Calu3 (cell line): ENCODE results near the gene RPL29. TPM values are rescaled to one million over a fixed set of nuclear protein-coding genes. Genes with fewer than 3 reads are reported as not detected.

Source experiments
- BruUV-seq: library from RNA; stranded (reverse); fragments of 400-500 nt; replicated peaks from 2 replicates; lab custom pipeline; 2021; lab: Mats Ljungman, UMichigan
- CTCF ChIA-PET: fragments of 300-600 bp; sonication (Branson Sonifier 250); formaldehyde crosslinking; loops from one replicate; lab custom pipeline; 2022; ENCODE audit warnings: antibody characterized with exemption; lab: Charles Lee
- DNase-seq: peaks from one replicate; pipeline ENCODE4 v3.0.0; 2022
- H3K27ac Mint-ChIP-seq: one replicate; pipeline ENCODE4 v1.8.0; 2022; ENCODE audit warnings: mixed read lengths; ENCODE audit not compliant: unreplicated experiment
- H3K27me3 Mint-ChIP-seq: one replicate; pipeline ENCODE4 v1.8.0; 2022; ENCODE audit warnings: mixed read lengths; ENCODE audit not compliant: unreplicated experiment
- H3K36me3 Mint-ChIP-seq: one replicate; pipeline ENCODE4 v1.8.0; 2022; ENCODE audit warnings: mild to moderate bottlenecking, moderate library complexity, mixed read lengths; ENCODE audit not compliant: insufficient read depth, unreplicated experiment
- H3K4me1 Mint-ChIP-seq: one replicate; pipeline ENCODE4 v1.8.0; 2022; ENCODE audit warnings: mild to moderate bottlenecking, low read depth, mixed read lengths; ENCODE audit not compliant: unreplicated experiment
- H3K4me3 Mint-ChIP-seq: one replicate; pipeline ENCODE4 v1.8.0; 2022; ENCODE audit warnings: mild to moderate bottlenecking, low read depth, moderate library complexity, mixed read lengths; ENCODE audit not compliant: unreplicated experiment
- H3K9me3 Mint-ChIP-seq: one replicate; pipeline ENCODE4 v1.8.0; 2022; ENCODE audit warnings: low read depth, mixed read lengths; ENCODE audit not compliant: unreplicated experiment
- CTCF ChIP-seq: fragments of 200-600 bp; IDR thresholded peaks from one replicate; pipeline ENCODE4 v1.8.0; 2022; ENCODE audit warnings: antibody characterized with exemption; ENCODE audit not compliant: unreplicated experiment
- intact Hi-C: fragments of 100-400 bp; cut with micrococcal nuclease; formaldehyde crosslinking; loops from one replicate; pipeline ENCODE4 v1.10.0; 2022; ENCODE audit not compliant: unreplicated experiment
- total RNA-seq: library from RNA; stranded (reverse); gene quantifications from 2 replicates; pipeline ENCODE4 v1.2.3, GENCODE V29; 2022

RPL29 gene
- total RNA-seq, 1 experiment from 2014 or later = 782 TPM

- intact Hi-C loops = no loop called here
- no peak for TF ChIP-seq CTCF
- Mint-ChIP-seq H3K4me1 (peaks cover 11% of the 10 kb centered on the region), H3K4me3 (no peak overlapping the region), H3K36me3 (peaks cover 10% of the 10 kb centered on the region), H3K27ac (no peak overlapping the region), H3K27me3 (peaks cover 13% of the 10 kb centered on the region), H3K9me3 (no peaks in the 10 kb centered on the region)
- CTCF ChIA-PET = interaction anchor here (1.1 kb wide), 1 partner anchor 22 kb away, joined by 3 read pairs; the partner anchor contains the start of gene ACY1
- no peak for DNase-seq
- BruUV-seq = no TSS peak
Measured at GRCh38 chr3:51961011-51961410, 34.7 kb downstream of the RPL29 start.

- BruUV-seq = no TSS peak
- intact Hi-C loops = no loop called here
- Mint-ChIP-seq H3K4me3 (no peak overlapping the region), H3K9me3 (no peaks in the 10 kb centered on the region), H3K27me3 (peaks cover 7% of the 10 kb centered on the region), H3K4me1 (peaks cover 5% of the 10 kb centered on the region), H3K27ac (no peak overlapping the region), H3K36me3 (peaks cover 4% of the 10 kb centered on the region)
- DNase-seq = no peak
- no peak for TF ChIP-seq CTCF
- CTCF ChIA-PET = interaction anchor here (1.1 kb wide), 1 partner anchor 23 kb away, joined by 3 read pairs; the partner anchor contains the start of gene ACY1
Measured at GRCh38 chr3:51960386-51960785, 35.3 kb downstream of the RPL29 start.

GRCh38 chr3:51959651-51960050 is 36.0 kb downstream of the RPL29 start:
- Mint-ChIP-seq H3K27ac (no peak overlapping the region), H3K4me3 (no peak overlapping the region), H3K4me1 (no peaks in the 10 kb centered on the region), H3K27me3 (peaks cover 7% of the 10 kb centered on the region), H3K9me3 (no peaks in the 10 kb centered on the region), H3K36me3 (no peaks in the 10 kb centered on the region)
- no TSS peak for BruUV-seq
- no peak for DNase-seq
- intact Hi-C loops = no loop called here
- no peak for TF ChIP-seq CTCF
- CTCF ChIA-PET = no interaction called here

- no peak for TF ChIP-seq CTCF
- H3K27me3 Mint-ChIP-seq = peaks cover 15% of the 10 kb centered on the region
- H3K4me1 Mint-ChIP-seq = no peaks in the 10 kb centered on the region
- intact Hi-C loops = no loop called here
- H3K36me3 Mint-ChIP-seq = no peaks in the 10 kb centered on the region
- no peak overlapping the region for H3K4me3 Mint-ChIP-seq
- H3K9me3 Mint-ChIP-seq = no peaks in the 10 kb centered on the region
- BruUV-seq = no TSS peak
- DNase-seq = no peak
- CTCF ChIA-PET = no interaction called here
- H3K27ac Mint-ChIP-seq = no peak overlapping the region
Measured at GRCh38 chr3:51958603-51959521, 36.8 kb downstream of the RPL29 start.
